Endothelial cell of hepatic sinusoid (primary cell): Measurements from ENCODE around the gene LRRC27.
"Not testable (repeated sequence)": the region's sequence is repeated elsewhere in the genome, so short reads cannot be mapped to it uniquely, and the experiment has no call there.

Experiments used
- in situ Hi-C: cut with HindIII; loops from 2 replicates; pipeline ENCODE4 v1.10.0; 2017; ENCODE audit warnings: low sequenced_read_pairs

Gene LRRC27

GRCh38 chr10:132370426-132371340, 38.7 kb downstream of the LRRC27 start:
- in situ Hi-C loops, result no loop called here

GRCh38 chr10:132371641-132372081, 39.7 kb downstream of the LRRC27 start:
- in situ Hi-C loops, result no loop called here

- in situ Hi-C loops, result no loop called here
Measured at GRCh38 chr10:132372516-132373095, 40.6 kb downstream of the LRRC27 start.

GRCh38 chr10:132373241-132373955, 41.4 kb downstream of the LRRC27 start:
- in situ Hi-C loops, result no loop called here

GRCh38 chr10:132374176-132374575, 42.2 kb downstream of the LRRC27 start:
- in situ Hi-C loops, result no loop called here

GRCh38 chr10:132374612-132375011, 42.6 kb downstream of the LRRC27 start:
- in situ Hi-C loops, result loop anchor here (5.0 kb wide), 1 partner anchor 88 kb away; no protein-coding TSS in a partner anchor

- in situ Hi-C loops, result loop anchor here (5.0 kb wide), 1 partner anchor 87 kb away; no protein-coding TSS in a partner anchor
Measured at GRCh38 chr10:132375116-132375794, 43.3 kb downstream of the LRRC27 start.

GRCh38 chr10:132375795-132376297, 43.9 kb downstream of the LRRC27 start:
- in situ Hi-C loops, result loop anchor here (5.0 kb wide), 1 partner anchor 86 kb away; no protein-coding TSS in a partner anchor

GRCh38 chr10:132376394-132376851, 44.4 kb downstream of the LRRC27 start:
- in situ Hi-C loops, result loop anchor here (5.0 kb wide), 1 partner anchor 86 kb away; no protein-coding TSS in a partner anchor

GRCh38 chr10:132377326-132377725, 45.3 kb downstream of the LRRC27 start:
- in situ Hi-C loops, result loop anchor here (5.0 kb wide), 1 partner anchor 85 kb away; no protein-coding TSS in a partner anchor

- in situ Hi-C loops, result loop anchor here (5.0 kb wide), 1 partner anchor 83 kb away; no protein-coding TSS in a partner anchor
Measured at GRCh38 chr10:132379026-132379425, 47.0 kb downstream of the LRRC27 start.

- in situ Hi-C loops, result not testable (repeated sequence)
Measured at GRCh38 chr10:132380986-132381385, 49.0 kb downstream of the LRRC27 start.

GRCh38 chr10:132381741-132382140, 49.7 kb downstream of the LRRC27 start:
- in situ Hi-C loops, result no loop called here

GRCh38 chr10:132382231-132382922, 50.4 kb downstream of the LRRC27 start:
- in situ Hi-C loops, result no loop called here

GRCh38 chr10:132383101-132383500, 51.1 kb downstream of the LRRC27 start:
- in situ Hi-C loops, result no loop called here

- in situ Hi-C loops, result no loop called here
Measured at GRCh38 chr10:132383751-132384196, 51.8 kb downstream of the LRRC27 start.

GRCh38 chr10:132384618-132385388, 52.8 kb downstream of the LRRC27 start:
- in situ Hi-C loops, result no loop called here

- in situ Hi-C loops, result no loop called here
Measured at GRCh38 chr10:132385389-132385667, 53.3 kb downstream of the LRRC27 start.
